HUDEP-2 (cell line): ENCODE measurements around the gene CREB3.
A peak's percentile ranks its signal among the peaks of the same experiment; 100 is the strongest.

Experiments
- DNase-seq, 76 experiments: peaks; one replicate each; lab custom pipeline; 2025; ENCODE audit not compliant: unreplicated experiment in 76 of 76; lab: John Stamatoyannopoulos, UW

Gene CREB3

GRCh38 chr9:35723908-35724307, 8.6 kb upstream of the CREB3 start:
- DNase-seq = no peak

GRCh38 chr9:35725362-35725761, 7.1 kb upstream of the CREB3 start:
- DNase-seq = no peak

GRCh38 chr9:35726931-35727330, 5.5 kb upstream of the CREB3 start:
- DNase-seq = peak in 66 of 76 experiments; percentile 2 to 74 (median 48)

- DNase-seq = peak in 19 of 76 experiments; percentile 3 to 44 (median 17)
Observed at GRCh38 chr9:35727676-35728040, 4.8 kb upstream of the CREB3 start.

- peak in 74 of 76 experiments; percentile 4 to 86 (median 60) for DNase-seq
Observed at GRCh38 chr9:35728041-35728971, 4.2 kb upstream of the CREB3 start.

- no peak for DNase-seq
Observed at GRCh38 chr9:35729101-35729500, 3.4 kb upstream of the CREB3 start.

GRCh38 chr9:35729700-35730485, 2.6 kb upstream of the CREB3 start:
- DNase-seq = peak in 43 of 76 experiments; percentile 1 to 60 (median 21)

- no peak for DNase-seq
Observed at GRCh38 chr9:35730486-35730854, 2.0 kb upstream of the CREB3 start.

GRCh38 chr9:35731415-35732184, 866 bp upstream of the CREB3 start:
- DNase-seq = peak in 26 of 76 experiments; percentile 10 to 67 (median 40)

- DNase-seq = peak in 3 of 76 experiments; percentile 16 to 36 (median 18)
Observed at GRCh38 chr9:35732800-35733541, 505 bp downstream of the CREB3 start.

- no peak for DNase-seq
Observed at GRCh38 chr9:35734096-35734495, 1.6 kb downstream of the CREB3 start.

GRCh38 chr9:35736201-35736633, 3.8 kb downstream of the CREB3 start:
- peak in 70 of 76 experiments; percentile 7 to 76 (median 48) for DNase-seq

- no peak for DNase-seq
Observed at GRCh38 chr9:35737143-35737542, 4.7 kb downstream of the CREB3 start.

GRCh38 chr9:35738186-35738585, 5.7 kb downstream of the CREB3 start:
- no peak for DNase-seq

GRCh38 chr9:35738924-35739323, 6.5 kb downstream of the CREB3 start:
- DNase-seq = no peak

- no peak for DNase-seq
Observed at GRCh38 chr9:35740243-35740642, 7.8 kb downstream of the CREB3 start.

GRCh38 chr9:35741740-35742139, 9.3 kb downstream of the CREB3 start:
- DNase-seq = no peak

GRCh38 chr9:35743452-35743851, 11.0 kb downstream of the CREB3 start:
- DNase-seq = no peak

GRCh38 chr9:35743880-35744518, 11.5 kb downstream of the CREB3 start:
- DNase-seq = no peak

GRCh38 chr9:35745569-35745968, 13.1 kb downstream of the CREB3 start:
- no peak for DNase-seq
